H1 (cell line): ENCODE results near the gene FSCN2. TPM values are rescaled to one million over a fixed set of nuclear protein-coding genes. Genes with fewer than 3 reads are reported as not detected.

ENCODE experiments used
- CTCF ChIA-PET: fragments of 300-600 bp; sonication (Branson Sonifier 250); formaldehyde crosslinking; loops from one replicate; lab custom pipeline; 2021; ENCODE audit not compliant: partially characterized antibody; lab: Charles Lee
- POLR2A ChIA-PET: fragments of 300-600 bp; sonication (Branson Sonifier 250); formaldehyde crosslinking; loops from one replicate; lab custom pipeline; 2021; ENCODE audit warnings: inconsistent platforms; ENCODE audit not compliant: partially characterized antibody; lab: Charles Lee
- DNase-seq, 2 experiments: peaks; one replicate each; pipeline versions ENCODE4 v3.0.0 to v3.0.0-alpha.2; 2010 to 2022; ENCODE audit warnings: low spot score in 2 of 2, low read depth in 1 of 2, mixed read lengths in 1 of 2
- FAIRE-seq: peaks from 2 replicates; lab custom pipeline; 2011; peaks lifted over from hg19 to GRCh38; lab: Jason Lieb, UNC
- H2AFZ ChIP-seq: 2 replicates; pipeline ENCODE4 v1.8.1; 2012; ENCODE audit warnings: low read length, inconsistent platforms
- H2AK5ac ChIP-seq: 2 replicates; pipeline ENCODE4 v1.6.1; 2013; ENCODE audit warnings: low read depth, low read length
- H2BK120ac ChIP-seq: replicated peaks from 2 replicates; pipeline ENCODE3; 2013; ENCODE audit warnings: low read depth, low read length, inconsistent platforms
- H2BK12ac ChIP-seq: 2 replicates; pipeline ENCODE4 v1.6.1; 2013; ENCODE audit warnings: low read depth, low read length
- H2BK15ac ChIP-seq: 2 replicates; pipeline ENCODE4 v1.6.1; 2013; ENCODE audit warnings: low read length
- H2BK20ac ChIP-seq: 2 replicates; pipeline ENCODE4 v1.6.1; 2013; ENCODE audit warnings: low read length
- H2BK5ac ChIP-seq: 2 replicates; pipeline ENCODE4 v1.6.1; 2013; ENCODE audit warnings: low read depth, low read length
- H3K14ac ChIP-seq: 2 replicates; pipeline ENCODE4 v1.6.1; 2013; ENCODE audit warnings: inconsistent platforms; ENCODE audit not compliant: insufficient read length
- H3K18ac ChIP-seq: 2 replicates; pipeline ENCODE4 v1.6.1; 2013; ENCODE audit warnings: low read length; ENCODE audit errors: extremely low read depth
- H3K23ac ChIP-seq: 2 replicates; pipeline ENCODE4 v1.6.1; 2013; ENCODE audit warnings: inconsistent platforms; ENCODE audit not compliant: insufficient read length
- H3K23me2 ChIP-seq: 2 replicates; pipeline ENCODE4 v1.6.1; 2013; ENCODE audit warnings: low read depth, low read length
- H3K27ac ChIP-seq: 2 replicates; pipeline ENCODE4 v1.6.1; 2011; ENCODE audit warnings: low read depth, low read length, inconsistent platforms
- H3K27me3 ChIP-seq, 4 experiments: replicated peaks in 1 of 4; 1 replicate in 1 of 4; 2 replicates in 3 of 4; pipeline versions ENCODE4 v1.6.1 to v1.8.1; 2011 to 2013; ENCODE audit warnings: low read length in 3 of 4, mild to moderate bottlenecking in 3 of 4, inconsistent platforms in 2 of 4, mixed read lengths in 2 of 4, moderate library complexity in 1 of 4; ENCODE audit not compliant: control insufficient read depth in 3 of 4, insufficient read depth in 3 of 4; ENCODE audit errors: extremely low read depth in 1 of 4
- H3K36me3 ChIP-seq, 4 experiments: 2 replicates each; pipeline versions ENCODE4 v1.6.1 to v1.8.1; 2011 to 2013; ENCODE audit warnings: mild to moderate bottlenecking in 4 of 4, low read length in 3 of 4, moderate library complexity in 2 of 4, control low read depth in 1 of 4, inconsistent platforms in 1 of 4; ENCODE audit not compliant: insufficient read depth in 4 of 4, control insufficient read depth in 2 of 4
- H3K4ac ChIP-seq: replicated peaks from 2 replicates; pipeline ENCODE3; 2013; ENCODE audit warnings: low read length, low read depth, mixed read lengths, inconsistent platforms; ENCODE audit not compliant: insufficient read length
- H3K4me1 ChIP-seq, 4 experiments: replicated peaks in 1 of 4; 1 replicate in 1 of 4; 2 replicates in 3 of 4; pipeline versions ENCODE4 v1.6.1 to v1.8.1; 2011 to 2013; ENCODE audit warnings: low read length in 3 of 4, inconsistent platforms in 2 of 4, mixed read lengths in 1 of 4; ENCODE audit not compliant: insufficient read depth in 4 of 4, control insufficient read depth in 3 of 4
- H3K4me2 ChIP-seq, 2 experiments: 2 replicates each; pipeline versions ENCODE4 v1.6.1 to v1.8.1; 2011 to 2013; ENCODE audit warnings: low read depth in 2 of 2, low read length in 2 of 2, control low read depth in 1 of 2, inconsistent platforms in 1 of 2, mild to moderate bottlenecking in 1 of 2; ENCODE audit not compliant: insufficient read depth in 1 of 2
- H3K4me3 ChIP-seq, 4 experiments: fragments of 200-600, 300-600 bp in 1 of 4; sonication (generic), shearing (Covaris generic), sonication (Bioruptor Twin) in 1 of 4; 2 replicates each; pipeline versions ENCODE4 v1.5.1 to v1.8.1; 2011 to 2016; ENCODE audit warnings: low read length in 4 of 4, low read depth in 3 of 4, control low read depth in 2 of 4, inconsistent platforms in 2 of 4, mild to moderate bottlenecking in 2 of 4, mixed read lengths in 1 of 4, moderate library complexity in 1 of 4; ENCODE audit not compliant: insufficient read depth in 2 of 4; ENCODE audit errors: extremely low read depth in 1 of 4
- H3K56ac ChIP-seq: replicated peaks from 2 replicates; pipeline ENCODE3; 2013; ENCODE audit warnings: low read depth, mild to moderate bottlenecking, mixed read lengths, low read length, inconsistent platforms; ENCODE audit not compliant: insufficient read length
- H3K79me1 ChIP-seq: 2 replicates; pipeline ENCODE4 v1.6.1; 2013; ENCODE audit warnings: low read depth, low read length, control low read depth
- H3K79me2 ChIP-seq, 2 experiments: 2 replicates each; pipeline versions ENCODE4 v1.6.1 to v1.8.1; 2012 to 2013; ENCODE audit warnings: low read length in 2 of 2, mild to moderate bottlenecking in 2 of 2, inconsistent platforms in 1 of 2; ENCODE audit not compliant: insufficient read depth in 2 of 2, control insufficient read depth in 1 of 2
- H3K9ac ChIP-seq, 4 experiments: replicated peaks in 1 of 4; 1 replicate in 1 of 4; 2 replicates in 3 of 4; pipeline versions ENCODE4 v1.6.1 to v1.8.1; 2011 to 2013; ENCODE audit warnings: low read depth in 3 of 4, low read length in 3 of 4, control low read depth in 2 of 4, mild to moderate bottlenecking in 2 of 4, moderate library complexity in 2 of 4, inconsistent platforms in 1 of 4; ENCODE audit errors: extremely low read depth in 1 of 4
- H3K9me3 ChIP-seq, 2 experiments: 2 replicates each; pipeline versions ENCODE4 v1.6.1 to v1.8.1; 2012 to 2013; ENCODE audit warnings: mild to moderate bottlenecking in 2 of 2, moderate library complexity in 2 of 2, control low read depth in 1 of 2, inconsistent platforms in 1 of 2, low read depth in 1 of 2, low read length in 1 of 2, mixed read lengths in 1 of 2; ENCODE audit not compliant: insufficient read depth in 2 of 2
- H4K20me1 ChIP-seq, 2 experiments: replicated peaks in 1 of 2; 2 replicates each; pipeline versions ENCODE3 to v1.8.1; 2011 to 2013; ENCODE audit warnings: inconsistent platforms in 2 of 2, low read length in 2 of 2, mild to moderate bottlenecking in 1 of 2; ENCODE audit not compliant: insufficient read depth in 2 of 2, control insufficient read depth in 1 of 2
- H4K5ac ChIP-seq: 2 replicates; pipeline ENCODE4 v1.6.1; 2013; ENCODE audit warnings: low read length, low read depth, mixed read lengths, inconsistent platforms; ENCODE audit not compliant: insufficient read length
- H4K8ac ChIP-seq: 2 replicates; pipeline ENCODE4 v1.8.0; 2013; ENCODE audit warnings: mild to moderate bottlenecking, moderate library complexity, low read length, inconsistent platforms; ENCODE audit not compliant: insufficient read depth; ENCODE audit errors: extremely low read depth
- H4K91ac ChIP-seq: replicated peaks from 2 replicates; pipeline ENCODE3; 2013; ENCODE audit warnings: low read length, mixed read lengths, inconsistent platforms; ENCODE audit not compliant: insufficient read length
- BACH1 ChIP-seq: IDR thresholded peaks from 2 replicates; pipeline ENCODE4 v1.6.1; 2012; ENCODE audit warnings: low read length, improper control_type of control experiment
- BRCA1 ChIP-seq: IDR thresholded peaks from 2 replicates; pipeline ENCODE4 v1.6.1; 2012; ENCODE audit warnings: low read depth, low read length, improper control_type of control experiment
- EP300 ChIP-seq, 2 experiments: IDR thresholded peaks; 1 replicate in 1 of 2; 2 replicates in 1 of 2; pipeline ENCODE4 v1.6.1; 2011 to 2012; ENCODE audit warnings: low read depth in 2 of 2, low read length in 2 of 2, mild to moderate bottlenecking in 2 of 2, borderline replicate concordance in 1 of 2, inconsistent platforms in 1 of 2, moderate library complexity in 1 of 2
- JUN ChIP-seq: IDR thresholded peaks from 2 replicates; pipeline ENCODE4 v1.6.1; 2011; ENCODE audit warnings: low read depth, mild to moderate bottlenecking, improper control_type of control experiment, low read length
- NANOG ChIP-seq: IDR thresholded peaks from 2 replicates; pipeline ENCODE4 v1.6.1; 2011; ENCODE audit warnings: low read length, low read depth, mild to moderate bottlenecking, inconsistent platforms; ENCODE audit not compliant: insufficient read depth, poor library complexity, severe bottlenecking
- POLR2A ChIP-seq, 2 experiments: IDR thresholded peaks; 1 replicate in 1 of 2; 2 replicates in 1 of 2; pipeline ENCODE4 v1.6.1; 2011; ENCODE audit warnings: low read depth in 2 of 2, low read length in 2 of 2, mild to moderate bottlenecking in 2 of 2; ENCODE audit errors: control extremely low read depth in 1 of 2
- POLR2AphosphoS5 ChIP-seq: IDR thresholded peaks from 2 replicates; pipeline ENCODE4 v1.6.1; 2011; ENCODE audit warnings: low read depth, low read length
- RFX5 ChIP-seq: IDR thresholded peaks from 2 replicates; pipeline ENCODE4 v1.6.1; 2011; ENCODE audit warnings: low read depth, low read length, improper control_type of control experiment, borderline replicate concordance
- SIN3A ChIP-seq, 2 experiments: IDR thresholded peaks in 1 of 2; conservative IDR thresholded peaks in 1 of 2; 2 replicates each; pipeline ENCODE4 v1.6.1; 2011 to 2012; ENCODE audit warnings: low read length in 2 of 2, improper control_type of control experiment in 1 of 2, low read depth in 1 of 2, mild to moderate bottlenecking in 1 of 2
- SP1 ChIP-seq: IDR thresholded peaks from 2 replicates; pipeline ENCODE4 v1.6.1; 2011; ENCODE audit warnings: low read depth, low read length
- TAF7 ChIP-seq: optimal IDR thresholded peaks from 2 replicates; pipeline ENCODE3; 2011; ENCODE audit warnings: low read depth, mild to moderate bottlenecking, inconsistent platforms, low read length, moderate library complexity, borderline replicate concordance
- WGBS, 2 experiments: shearing (Covaris generic) in 1 of 2; methylation state at CpG; one replicate each; pipeline versions ENCODE4 v1.1.6 to v1.1.7; 2013 to 2015; ENCODE audit warnings: low lambda C conversion rate in 2 of 2, mixed read lengths in 2 of 2, inconsistent platforms in 1 of 2, low coverage in 1 of 2, missing lambda C conversion rate in 1 of 2; ENCODE audit not compliant: insufficient replicate concordance in 2 of 2, insufficient coverage in 1 of 2, insufficient read length in 1 of 2; ENCODE audit errors: extremely low coverage in 1 of 2, missing lambda C conversion rate in 1 of 2; 5-methylcytosine and 5-hydroxymethylcytosine counted together
- polyA plus RNA-seq, 7 experiments: library from polyadenylated mRNA; depleted of rRNA in 3 of 7; stranded (reverse) in 5 of 7; unstranded in 2 of 7; fragments of >200 nt in 5 of 7; fragments of 200-250 nt in 2 of 7; gene quantifications; 1 replicate in 5 of 7; 2 replicates in 1 of 7; 4 replicates in 1 of 7; pipeline versions ENCODE4 v1.2.1 to v1.2.3, GENCODE V29; 2011 to 2013; ENCODE audit warnings: missing spikeins in 2 of 7, mixed read lengths in 2 of 7
- total RNA-seq: library from RNA; stranded (reverse); fragmentation: NEBNext Ultra II Directional; extraction: Animal tissue kit (Norgen Biotek cat#: 25700); gene quantifications from 2 replicates; pipeline ENCODE4 v1.2.1, GENCODE V29; 2021

The FSCN2 gene
- total and polyA plus RNA-seq, 2 of the 8 experiments (the other 6 are each of a cell fraction or from before 2014, with no cell fraction given) = 0.18 to 0.30 TPM

DNA sequence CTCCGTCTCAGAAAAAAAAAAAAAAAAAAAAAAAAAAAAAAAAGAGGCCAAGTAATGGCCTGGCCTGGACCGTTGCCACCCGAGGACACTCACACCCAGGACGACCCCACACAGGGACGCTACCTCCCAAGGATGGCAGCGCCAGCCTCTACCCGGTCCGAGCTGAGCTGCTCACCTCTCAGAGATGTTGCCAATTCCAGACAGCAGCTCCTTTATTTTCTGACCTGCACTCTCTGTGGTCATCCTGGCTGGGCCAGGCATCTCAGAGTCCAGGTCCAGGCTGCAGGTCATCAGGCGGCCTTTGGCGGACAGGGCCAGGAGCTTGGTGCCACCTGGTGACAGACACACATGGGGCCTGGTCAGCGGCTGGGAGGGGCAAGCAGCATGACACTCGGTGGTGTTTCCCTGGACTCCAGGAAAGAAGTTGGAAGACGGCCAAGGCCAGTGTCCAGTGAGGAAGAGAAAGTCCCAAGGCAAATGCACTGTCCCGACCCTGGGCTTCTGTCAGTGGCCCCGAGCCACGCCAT, 20.9 kb downstream of the FSCN2 start:
- CTCF ChIA-PET = interaction anchor here (0.6 to 2.8 kb wide), 2 partner anchors 11 to 138 kb away, joined by 3 to 8 read pairs; no protein-coding TSS in a partner anchor
- POLR2A ChIA-PET = interaction anchor here (1.9 to 5.0 kb wide), 2 partner anchors 10 to 11 kb away, joined by 4 to 50 read pairs; no protein-coding TSS in a partner anchor
- TF ChIP-seq BACH1 (no peak), SP1 (no peak), NANOG (no peak), POLR2A (IDR thresholded peaks at IDR 0.05; ENCODE audit: control extremely low read depth in 1 of 2, low read depth in 2 of 2, low read length in 2 of 2) (no peak), BRCA1 (no peak), TAF7 (no peak), JUN (no peak), EP300 (IDR thresholded peaks at IDR 0.05; ENCODE audit: borderline replicate concordance in 1 of 2, low read depth in 2 of 2, low read length in 2 of 2) (no peak), RFX5 (no peak), POLR2AphosphoS5 (no peak), SIN3A (conservative IDR thresholded peaks at IDR 0.05 in 1 of 2, IDR thresholded peaks at IDR 0.05 in 1 of 2; ENCODE audit: low read depth in 1 of 2, low read length in 2 of 2) (no peak)

More for the DNA sequence above, 20.9 kb downstream of the FSCN2 start:
- Histone ChIP-seq H3K36me3 (peaks cover 2 to 27% (median 21%) of the 10 kb centered on the region in 4 experiments; a peak in 7 of 8 replicates), H3K4ac (no peak overlapping the region), H2BK5ac (no peak overlapping the region), H2AFZ (no peak overlapping the region), H4K5ac (no peak overlapping the region), H2BK12ac (no peak overlapping the region), H4K20me1 (peaks cover 0 to 28% of the 10 kb centered on the region in 2 experiments), H3K23ac (no peak overlapping the region), H2AK5ac (no peak overlapping the region), H2BK15ac (no peak overlapping the region), H2BK20ac (no peak overlapping the region), H3K4me3 (no peak overlapping the region), H4K91ac (no peak overlapping the region), H3K27ac (no peak overlapping the region), H3K9me3 (no peaks in the 10 kb centered on the region), H3K18ac (no peak overlapping the region), H3K14ac (no peak overlapping the region), H3K79me1 (peaks cover 4% of the 10 kb centered on the region; the same call in 1 of the 2 replicates), H3K79me2 (peaks cover 0 to 10% of the 10 kb centered on the region in 2 experiments; a peak in 1 of 4 replicates), H3K4me2 (no peak overlapping the region), H3K56ac (no peak overlapping the region), H4K8ac (no peak overlapping the region), H3K9ac (no peak overlapping the region), H3K4me1 (peaks cover 3 to 17% (median 8%) of the 10 kb centered on the region in 4 experiments), H2BK120ac (no peak overlapping the region), H3K27me3 (no peaks in the 10 kb centered on the region), H3K23me2 (peaks cover 9% of the 10 kb centered on the region; the same call in 1 of the 2 replicates)
- DNase-seq (no peak), FAIRE-seq (no peak)
- WGBS, 2 experiments = 94% methylated on average over 13 of the region's 16 CpGs; no CpG with 5 or more reads in 1 of the 2 experiments
